ENCODE data around the gene TRIO. TPM values are rescaled to one million over a fixed set of nuclear protein-coding genes. Genes with fewer than 3 reads are reported as not detected.

The TRIO gene
- total RNA-seq, 1 experiment from 2014 or later = 88.8 TPM

DNA sequence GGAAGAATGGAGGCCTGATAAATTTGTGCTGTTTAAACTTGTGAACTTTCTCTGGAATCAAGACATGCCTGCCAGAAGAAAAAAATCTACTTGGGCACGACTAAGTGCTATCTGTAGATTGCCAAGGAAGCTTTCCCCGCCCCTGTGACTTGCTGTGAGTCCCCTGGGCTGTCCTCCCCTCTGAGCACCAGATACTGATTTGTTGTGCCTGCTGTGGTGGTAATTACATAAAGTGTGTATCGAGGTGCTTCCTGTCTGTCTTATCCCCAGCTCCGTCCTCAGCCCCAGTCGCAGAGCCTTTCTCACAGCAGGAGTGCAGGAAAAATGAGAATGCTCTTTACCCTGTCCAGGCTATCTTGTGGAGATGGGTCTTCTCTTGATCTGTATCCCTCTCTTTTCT lies 53.9 kb downstream of the TRIO start (continued):
- TF ChIP-seq, protein P1, sequence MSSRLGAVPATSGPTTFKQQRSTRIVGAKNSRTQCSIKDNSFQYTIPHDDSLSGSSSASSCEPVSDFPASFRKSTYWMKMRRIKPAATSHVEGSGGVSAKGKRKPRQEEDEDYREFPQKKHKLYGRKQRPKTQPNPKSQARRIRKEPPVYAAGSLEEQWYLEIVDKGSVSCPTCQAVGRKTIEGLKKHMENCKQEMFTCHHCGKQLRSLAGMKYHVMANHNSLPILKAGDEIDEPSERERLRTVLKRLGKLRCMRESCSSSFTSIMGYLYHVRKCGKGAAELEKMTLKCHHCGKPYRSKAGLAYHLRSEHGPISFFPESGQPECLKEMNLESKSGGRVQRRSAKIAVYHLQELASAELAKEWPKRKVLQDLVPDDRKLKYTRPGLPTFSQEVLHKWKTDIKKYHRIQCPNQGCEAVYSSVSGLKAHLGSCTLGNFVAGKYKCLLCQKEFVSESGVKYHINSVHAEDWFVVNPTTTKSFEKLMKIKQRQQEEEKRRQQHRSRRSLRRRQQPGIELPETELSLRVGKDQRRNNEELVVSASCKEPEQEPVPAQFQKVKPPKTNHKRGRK (CRISPR knock-in tag; IDR thresholded peaks at IDR 0.05; ENCODE audit: borderline replicate concordance) = no peak
- TF ChIP-seq PRRX2 (CRISPR knock-in tag; IDR thresholded peaks at IDR 0.05) = no peak
- TF ChIP-seq, protein P2, sequence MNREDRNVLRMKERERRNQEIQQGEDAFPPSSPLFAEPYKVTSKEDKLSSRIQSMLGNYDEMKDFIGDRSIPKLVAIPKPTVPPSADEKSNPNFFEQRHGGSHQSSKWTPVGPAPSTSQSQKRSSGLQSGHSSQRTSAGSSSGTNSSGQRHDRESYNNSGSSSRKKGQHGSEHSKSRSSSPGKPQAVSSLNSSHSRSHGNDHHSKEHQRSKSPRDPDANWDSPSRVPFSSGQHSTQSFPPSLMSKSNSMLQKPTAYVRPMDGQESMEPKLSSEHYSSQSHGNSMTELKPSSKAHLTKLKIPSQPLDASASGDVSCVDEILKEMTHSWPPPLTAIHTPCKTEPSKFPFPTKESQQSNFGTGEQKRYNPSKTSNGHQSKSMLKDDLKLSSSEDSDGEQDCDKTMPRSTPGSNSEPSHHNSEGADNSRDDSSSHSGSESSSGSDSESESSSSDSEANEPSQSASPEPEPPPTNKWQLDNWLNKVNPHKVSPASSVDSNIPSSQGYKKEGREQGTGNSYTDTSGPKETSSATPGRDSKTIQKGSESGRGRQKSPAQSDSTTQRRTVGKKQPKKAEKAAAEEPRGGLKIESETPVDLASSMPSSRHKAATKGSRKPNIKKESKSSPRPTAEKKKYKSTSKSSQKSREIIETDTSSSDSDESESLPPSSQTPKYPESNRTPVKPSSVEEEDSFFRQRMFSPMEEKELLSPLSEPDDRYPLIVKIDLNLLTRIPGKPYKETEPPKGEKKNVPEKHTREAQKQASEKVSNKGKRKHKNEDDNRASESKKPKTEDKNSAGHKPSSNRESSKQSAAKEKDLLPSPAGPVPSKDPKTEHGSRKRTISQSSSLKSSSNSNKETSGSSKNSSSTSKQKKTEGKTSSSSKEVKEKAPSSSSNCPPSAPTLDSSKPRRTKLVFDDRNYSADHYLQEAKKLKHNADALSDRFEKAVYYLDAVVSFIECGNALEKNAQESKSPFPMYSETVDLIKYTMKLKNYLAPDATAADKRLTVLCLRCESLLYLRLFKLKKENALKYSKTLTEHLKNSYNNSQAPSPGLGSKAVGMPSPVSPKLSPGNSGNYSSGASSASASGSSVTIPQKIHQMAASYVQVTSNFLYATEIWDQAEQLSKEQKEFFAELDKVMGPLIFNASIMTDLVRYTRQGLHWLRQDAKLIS (CRISPR knock-in tag; IDR thresholded peaks at IDR 0.05; ENCODE audit: borderline replicate concordance) = no peak

DNA sequence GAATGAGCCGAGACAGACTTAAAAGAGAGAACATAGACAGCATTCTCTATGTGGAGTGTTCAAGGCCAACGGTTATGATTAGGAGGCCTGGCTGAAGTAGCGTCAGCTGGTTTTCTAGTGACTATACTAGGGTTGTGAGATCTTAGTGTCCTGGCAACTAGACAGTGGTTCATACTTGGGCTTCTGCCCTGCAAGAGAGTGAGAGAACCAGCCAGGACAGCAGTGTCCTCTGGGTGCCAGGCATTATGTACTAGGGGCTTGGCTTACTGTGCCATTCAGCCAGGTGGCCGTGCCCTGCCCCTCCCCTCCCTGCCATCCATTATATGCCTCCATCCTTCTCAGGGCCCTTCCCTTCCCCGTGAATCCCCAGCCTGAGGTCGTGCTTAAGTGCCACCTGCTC lies 56.8 kb downstream of the TRIO start:
- no peak overlapping the region for H3K27ac Mint-ChIP-seq
- H3K4me1 Mint-ChIP-seq = peaks cover 72% of the 10 kb centered on the region
- TF ChIP-seq, protein P3, sequence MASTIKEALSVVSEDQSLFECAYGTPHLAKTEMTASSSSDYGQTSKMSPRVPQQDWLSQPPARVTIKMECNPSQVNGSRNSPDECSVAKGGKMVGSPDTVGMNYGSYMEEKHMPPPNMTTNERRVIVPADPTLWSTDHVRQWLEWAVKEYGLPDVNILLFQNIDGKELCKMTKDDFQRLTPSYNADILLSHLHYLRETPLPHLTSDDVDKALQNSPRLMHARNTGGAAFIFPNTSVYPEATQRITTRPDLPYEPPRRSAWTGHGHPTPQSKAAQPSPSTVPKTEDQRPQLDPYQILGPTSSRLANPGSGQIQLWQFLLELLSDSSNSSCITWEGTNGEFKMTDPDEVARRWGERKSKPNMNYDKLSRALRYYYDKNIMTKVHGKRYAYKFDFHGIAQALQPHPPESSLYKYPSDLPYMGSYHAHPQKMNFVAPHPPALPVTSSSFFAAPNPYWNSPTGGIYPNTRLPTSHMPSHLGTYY (CRISPR knock-in tag; IDR thresholded peaks at IDR 0.05) = no peak
- TF ChIP-seq ZNF671 (CRISPR knock-in tag; IDR thresholded peaks at IDR 0.05) = no peak
- TF ChIP-seq TEAD4 (CRISPR knock-in tag; IDR thresholded peaks at IDR 0.05) = no peak
- no peak for TF ChIP-seq SMAD3 (CRISPR knock-in tag; IDR thresholded peaks at IDR 0.05; ENCODE audit: borderline replicate concordance)
- TF ChIP-seq RELA (CRISPR knock-in tag; IDR thresholded peaks at IDR 0.05; ENCODE audit: borderline replicate concordance) = no peak
- TF ChIP-seq, protein P4, sequence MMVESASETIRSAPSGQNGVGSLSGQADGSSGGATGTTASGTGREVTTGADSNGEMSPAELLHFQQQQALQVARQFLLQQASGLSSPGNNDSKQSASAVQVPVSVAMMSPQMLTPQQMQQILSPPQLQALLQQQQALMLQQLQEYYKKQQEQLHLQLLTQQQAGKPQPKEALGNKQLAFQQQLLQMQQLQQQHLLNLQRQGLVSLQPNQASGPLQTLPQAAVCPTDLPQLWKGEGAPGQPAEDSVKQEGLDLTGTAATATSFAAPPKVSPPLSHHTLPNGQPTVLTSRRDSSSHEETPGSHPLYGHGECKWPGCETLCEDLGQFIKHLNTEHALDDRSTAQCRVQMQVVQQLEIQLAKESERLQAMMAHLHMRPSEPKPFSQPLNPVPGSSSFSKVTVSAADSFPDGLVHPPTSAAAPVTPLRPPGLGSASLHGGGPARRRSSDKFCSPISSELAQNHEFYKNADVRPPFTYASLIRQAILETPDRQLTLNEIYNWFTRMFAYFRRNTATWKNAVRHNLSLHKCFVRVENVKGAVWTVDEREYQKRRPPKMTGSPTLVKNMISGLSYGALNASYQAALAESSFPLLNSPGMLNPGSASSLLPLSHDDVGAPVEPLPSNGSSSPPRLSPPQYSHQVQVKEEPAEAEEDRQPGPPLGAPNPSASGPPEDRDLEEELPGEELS (CRISPR knock-in tag; IDR thresholded peaks at IDR 0.05) = no peak
- TF ChIP-seq, protein P5, sequence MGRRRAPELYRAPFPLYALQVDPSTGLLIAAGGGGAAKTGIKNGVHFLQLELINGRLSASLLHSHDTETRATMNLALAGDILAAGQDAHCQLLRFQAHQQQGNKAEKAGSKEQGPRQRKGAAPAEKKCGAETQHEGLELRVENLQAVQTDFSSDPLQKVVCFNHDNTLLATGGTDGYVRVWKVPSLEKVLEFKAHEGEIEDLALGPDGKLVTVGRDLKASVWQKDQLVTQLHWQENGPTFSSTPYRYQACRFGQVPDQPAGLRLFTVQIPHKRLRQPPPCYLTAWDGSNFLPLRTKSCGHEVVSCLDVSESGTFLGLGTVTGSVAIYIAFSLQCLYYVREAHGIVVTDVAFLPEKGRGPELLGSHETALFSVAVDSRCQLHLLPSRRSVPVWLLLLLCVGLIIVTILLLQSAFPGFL (CRISPR knock-in tag; IDR thresholded peaks at IDR 0.05; ENCODE audit: borderline replicate concordance) = no peak
- no peak for TF ChIP-seq SOX15 (CRISPR knock-in tag; IDR thresholded peaks at IDR 0.05)
- no peak for TF ChIP-seq ZNF138 (CRISPR knock-in tag; conservative IDR thresholded peaks at IDR 0.05)
- TF ChIP-seq, protein P6, sequence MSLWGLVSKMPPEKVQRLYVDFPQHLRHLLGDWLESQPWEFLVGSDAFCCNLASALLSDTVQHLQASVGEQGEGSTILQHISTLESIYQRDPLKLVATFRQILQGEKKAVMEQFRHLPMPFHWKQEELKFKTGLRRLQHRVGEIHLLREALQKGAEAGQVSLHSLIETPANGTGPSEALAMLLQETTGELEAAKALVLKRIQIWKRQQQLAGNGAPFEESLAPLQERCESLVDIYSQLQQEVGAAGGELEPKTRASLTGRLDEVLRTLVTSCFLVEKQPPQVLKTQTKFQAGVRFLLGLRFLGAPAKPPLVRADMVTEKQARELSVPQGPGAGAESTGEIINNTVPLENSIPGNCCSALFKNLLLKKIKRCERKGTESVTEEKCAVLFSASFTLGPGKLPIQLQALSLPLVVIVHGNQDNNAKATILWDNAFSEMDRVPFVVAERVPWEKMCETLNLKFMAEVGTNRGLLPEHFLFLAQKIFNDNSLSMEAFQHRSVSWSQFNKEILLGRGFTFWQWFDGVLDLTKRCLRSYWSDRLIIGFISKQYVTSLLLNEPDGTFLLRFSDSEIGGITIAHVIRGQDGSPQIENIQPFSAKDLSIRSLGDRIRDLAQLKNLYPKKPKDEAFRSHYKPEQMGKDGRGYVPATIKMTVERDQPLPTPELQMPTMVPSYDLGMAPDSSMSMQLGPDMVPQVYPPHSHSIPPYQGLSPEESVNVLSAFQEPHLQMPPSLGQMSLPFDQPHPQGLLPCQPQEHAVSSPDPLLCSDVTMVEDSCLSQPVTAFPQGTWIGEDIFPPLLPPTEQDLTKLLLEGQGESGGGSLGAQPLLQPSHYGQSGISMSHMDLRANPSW (CRISPR knock-in tag; conservative IDR thresholded peaks at IDR 0.05; ENCODE audit: low read depth) = no peak
- TF ChIP-seq CREB1 (CRISPR knock-in tag; IDR thresholded peaks at IDR 0.05) = no peak
- TF ChIP-seq ZNF121 (CRISPR knock-in tag; IDR thresholded peaks at IDR 0.05) = no peak
- POLR2A ChIA-PET = no interaction called here
- no peak overlapping the region for H3K4me3 Mint-ChIP-seq
- no peaks in the 10 kb centered on the region for H3K36me3 Mint-ChIP-seq
- DNase-seq (ENCODE audit: low spot score) (no peak), ATAC-seq (no peak)
- CTCF ChIA-PET = no interaction called here
- no peaks in the 10 kb centered on the region for H3K9me3 Mint-ChIP-seq
- H3K27me3 Mint-ChIP-seq (ENCODE audit: low read depth) = no peaks in the 10 kb centered on the region
